Measurements from ENCODE around the gene ZMYND11.

The ZMYND11 gene

GRCh38 chr10:127612-128432 is 7.4 kb upstream of the ZMYND11 start:
- in situ Hi-C loops (cut with HindIII; ENCODE audit: low sequenced_read_pairs): no loop called here
- DNase-seq (ENCODE audit: low read depth): no peak
- no peak overlapping the region for H3K4me3 ChIP-seq (ENCODE audit: low read depth, low read length)
- TF ChIP-seq CTCF (IDR thresholded peaks at IDR 0.05; ENCODE audit: low read depth, low read length, missing control alignments): no peak

- no peak overlapping the region for H3K4me3 ChIP-seq (ENCODE audit: low read depth, low read length)
- in situ Hi-C loops (cut with HindIII; ENCODE audit: low sequenced_read_pairs): no loop called here
- no peak for DNase-seq (ENCODE audit: low read depth)
Measured at GRCh38 chr10:129810-130209, 5.4 kb upstream of the ZMYND11 start.

GRCh38 chr10:132946-133898 is 2.0 kb upstream of the ZMYND11 start:
- H3K4me3 ChIP-seq (ENCODE audit: low read depth, low read length): peak overlapping the region; percentile 67
- in situ Hi-C loops (cut with HindIII; ENCODE audit: low sequenced_read_pairs): no loop called here
- DNase-seq (ENCODE audit: low read depth): peak; percentile 42
- TF ChIP-seq CTCF (IDR thresholded peaks at IDR 0.05; ENCODE audit: low read depth, low read length, missing control alignments): no peak

More at GRCh38 chr10:129810-130209, 5.4 kb upstream of the ZMYND11 start:
- no peak for TF ChIP-seq CTCF (IDR thresholded peaks at IDR 0.05; ENCODE audit: low read depth, low read length, missing control alignments)

- in situ Hi-C loops (cut with HindIII; ENCODE audit: low sequenced_read_pairs): no loop called here
- no peak for TF ChIP-seq CTCF (IDR thresholded peaks at IDR 0.05; ENCODE audit: low read depth, low read length, missing control alignments)
- peak overlapping the region; percentile 67 for H3K4me3 ChIP-seq (ENCODE audit: low read depth, low read length)
- DNase-seq (ENCODE audit: low read depth): no peak
Measured at GRCh38 chr10:134247-135131, 766 bp upstream of the ZMYND11 start.

GRCh38 chr10:135601-136464 is 578 bp downstream of the ZMYND11 start:
- peak overlapping the region; percentile 67 for H3K4me3 ChIP-seq (ENCODE audit: low read depth, low read length)
- no peak for DNase-seq (ENCODE audit: low read depth)
- in situ Hi-C loops (cut with HindIII; ENCODE audit: low sequenced_read_pairs): no loop called here
- TF ChIP-seq CTCF (IDR thresholded peaks at IDR 0.05; ENCODE audit: low read depth, low read length, missing control alignments): no peak

Measured in astrocyte of the cerebellum (primary cell).